Prostate gland (tissue), 2 donors: Measurements from ENCODE around the gene TNRC6A.

Experiments used
- CTCF ChIP-seq, 4 experiments: fragments of 200-600 bp in 2 of 4; fragments of 450-650 bp in 2 of 4; sonication (generic) in 2 of 4; IDR thresholded peaks; 1 replicate in 3 of 4; 2 replicates in 1 of 4; pipeline ENCODE4 v1.5.1; 2016 to 2019; ENCODE audit warnings: antibody characterized with exemption in 4 of 4, mild to moderate bottlenecking in 2 of 4, moderate library complexity in 2 of 4
- POLR2A ChIP-seq: fragments of 450-650 bp; IDR thresholded peaks from one replicate; pipeline ENCODE4 v1.6.1; 2016; ENCODE audit warnings: antibody characterized with exemption, mild to moderate bottlenecking

GRCh38 chr16:24784121-24784520 is 54.7 kb downstream of the TNRC6A start:
- TF ChIP-seq POLR2A: no peak
- TF ChIP-seq CTCF (IDR thresholded peaks at IDR 0.05): no peak
